ENCODE data around the gene PRPF4. TPM values are rescaled to one million over a fixed set of nuclear protein-coding genes. Genes with fewer than 3 reads are reported as not detected.
A peak's percentile ranks its signal among the peaks of the same experiment; 100 is the strongest.
"Not testable (repeated sequence)": the region's sequence is repeated elsewhere in the genome, so short reads cannot be mapped to it uniquely, and the experiment has no call there.

Gene PRPF4
- total RNA-seq, 1 donor from 2014 or later = 11.7 TPM

GRCh38 chr9:113261917-113262671, 13.4 kb upstream of the PRPF4 start:
- no peak for DNase-seq
- no peak for ATAC-seq

GRCh38 chr9:113266174-113266573, 9.3 kb upstream of the PRPF4 start:
- ATAC-seq (no peak), DNase-seq (no peak)
- intact Hi-C loops (cut with micrococcal nuclease) = no loop called here

More at GRCh38 chr9:113261917-113262671, 13.4 kb upstream of the PRPF4 start:
- intact Hi-C loops (cut with micrococcal nuclease) = no loop called here

DNA sequence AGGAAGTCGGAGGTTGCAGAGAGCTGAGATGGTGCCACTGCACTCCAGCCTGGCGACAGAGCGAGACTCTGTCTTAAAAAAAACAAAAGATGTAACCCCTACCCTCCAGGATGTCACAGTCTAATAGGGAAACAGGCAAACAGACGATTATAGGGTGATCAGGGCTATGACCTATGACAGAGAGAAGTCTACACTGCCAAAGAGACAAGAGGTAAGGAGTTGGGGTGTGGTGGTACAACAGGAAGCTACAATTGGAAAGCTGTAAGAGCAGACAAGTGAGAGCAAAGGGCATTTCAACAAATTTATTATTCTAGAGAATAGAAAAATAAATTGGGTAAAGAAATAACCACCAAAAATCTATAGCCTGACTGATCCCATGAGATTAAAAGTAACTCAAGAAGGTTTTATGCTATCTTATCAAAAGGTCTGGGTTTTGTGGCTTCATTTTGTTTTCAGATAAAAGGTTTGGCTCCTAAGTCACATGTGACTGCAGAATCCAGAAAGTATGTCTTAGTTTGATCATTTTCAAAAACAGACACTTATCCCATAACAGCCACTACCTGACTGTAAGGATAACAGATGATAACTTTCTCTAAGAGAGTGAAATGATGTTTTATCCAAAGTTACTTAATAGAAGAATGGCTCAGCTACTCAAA, 7.4 kb upstream of the PRPF4 start:
- DNase-seq = no peak
- intact Hi-C loops (cut with micrococcal nuclease) = no loop called here
- ATAC-seq = no peak

GRCh38 chr9:113269355-113269754, 6.1 kb upstream of the PRPF4 start:
- DNase-seq = no peak
- ATAC-seq = no peak
- intact Hi-C loops (cut with micrococcal nuclease) = no loop called here

GRCh38 chr9:113269871-113270270, 5.6 kb upstream of the PRPF4 start:
- no peak for ATAC-seq
- intact Hi-C loops (cut with micrococcal nuclease) = no loop called here
- no peak for DNase-seq

GRCh38 chr9:113274474-113275156, 843 bp upstream of the PRPF4 start:
- no peak for DNase-seq
- intact Hi-C loops (cut with micrococcal nuclease) = no loop called here
- ATAC-seq = peak; percentile 52

DNA sequence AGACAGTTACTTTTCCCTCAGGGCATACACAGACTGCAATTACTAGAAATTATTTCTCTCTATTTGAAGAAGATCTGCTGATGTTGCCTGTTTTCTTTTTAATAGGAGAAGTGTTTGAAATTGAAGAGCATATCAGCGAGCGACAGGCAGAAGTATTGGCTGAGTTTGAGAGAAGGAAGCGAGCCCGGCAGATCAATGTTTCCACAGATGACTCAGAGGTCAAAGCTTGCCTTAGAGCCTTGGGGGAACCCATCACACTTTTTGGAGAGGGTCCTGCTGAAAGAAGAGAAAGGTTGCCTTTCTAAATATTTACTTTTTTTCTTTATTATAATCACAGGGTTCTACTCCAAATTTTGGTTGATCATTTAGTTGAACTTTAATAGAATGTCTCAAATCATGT, 3.4 kb downstream of the PRPF4 start:
- intact Hi-C loops (cut with micrococcal nuclease) = no loop called here

GRCh38 chr9:113281356-113281755, 5.9 kb downstream of the PRPF4 start:
- DNase-seq (no peak), ATAC-seq (no peak)
- intact Hi-C loops (cut with micrococcal nuclease) = no loop called here

More for the DNA sequence above, 3.4 kb downstream of the PRPF4 start:
- no peak for ATAC-seq
- no peak for DNase-seq

- ATAC-seq = peak; percentile 84
- intact Hi-C loops (cut with micrococcal nuclease) = no loop called here
- no peak for DNase-seq
Observed at GRCh38 chr9:113289091-113289490, 13.6 kb downstream of the PRPF4 start.

GRCh38 chr9:113290052-113290607, 14.7 kb downstream of the PRPF4 start:
- no peak for ATAC-seq
- intact Hi-C loops (cut with micrococcal nuclease) = no loop called here

GRCh38 chr9:113293285-113293878, 17.9 kb downstream of the PRPF4 start:
- intact Hi-C loops (cut with micrococcal nuclease) = no loop called here
- DNase-seq (no peak), ATAC-seq (no peak)

More at GRCh38 chr9:113290052-113290607, 14.7 kb downstream of the PRPF4 start:
- no peak for DNase-seq

- ATAC-seq; intact Hi-C loops (cut with micrococcal nuclease): not testable (repeated sequence)
Observed at GRCh38 chr9:113296247-113296646, 20.8 kb downstream of the PRPF4 start.

DNA sequence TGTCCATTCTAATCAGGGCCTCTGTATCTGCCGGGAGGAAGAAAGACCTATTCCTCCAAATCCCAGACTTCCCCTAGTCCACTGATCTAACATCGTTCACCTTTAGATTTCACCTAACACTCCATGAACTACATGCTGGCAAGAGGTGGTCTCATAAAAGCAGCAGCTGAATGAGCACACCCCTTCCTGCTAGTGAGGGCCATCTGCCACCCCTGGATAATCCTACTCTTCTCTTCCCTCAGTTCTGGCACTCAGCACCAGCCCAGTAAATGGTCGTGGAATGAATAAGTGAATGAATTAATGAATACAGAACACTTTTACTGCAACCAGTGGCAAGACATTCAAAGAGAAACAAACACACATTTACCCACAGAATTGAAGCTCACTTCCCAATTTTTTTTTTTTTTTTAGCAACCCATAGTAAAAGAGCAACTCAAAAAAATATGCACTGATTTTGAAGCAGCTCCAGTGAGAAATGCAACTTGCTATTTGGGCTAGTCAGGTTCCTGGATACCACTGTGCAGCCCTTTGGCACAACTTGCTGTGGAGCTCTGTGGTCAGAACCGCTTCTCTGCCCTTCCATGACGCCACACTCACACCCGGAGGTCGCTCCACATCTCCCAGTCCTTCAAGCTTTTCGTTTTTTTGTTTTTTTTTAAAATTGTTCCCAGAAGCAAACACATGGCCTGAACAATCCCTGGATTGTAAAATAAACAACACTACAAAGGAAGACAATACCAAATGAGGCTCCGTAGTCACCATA, 21.5 kb downstream of the PRPF4 start:
- ATAC-seq = no peak
- intact Hi-C loops (cut with micrococcal nuclease) = no loop called here
- DNase-seq = no peak

More at GRCh38 chr9:113296247-113296646, 20.8 kb downstream of the PRPF4 start:
- DNase-seq = not testable (repeated sequence)

DNA sequence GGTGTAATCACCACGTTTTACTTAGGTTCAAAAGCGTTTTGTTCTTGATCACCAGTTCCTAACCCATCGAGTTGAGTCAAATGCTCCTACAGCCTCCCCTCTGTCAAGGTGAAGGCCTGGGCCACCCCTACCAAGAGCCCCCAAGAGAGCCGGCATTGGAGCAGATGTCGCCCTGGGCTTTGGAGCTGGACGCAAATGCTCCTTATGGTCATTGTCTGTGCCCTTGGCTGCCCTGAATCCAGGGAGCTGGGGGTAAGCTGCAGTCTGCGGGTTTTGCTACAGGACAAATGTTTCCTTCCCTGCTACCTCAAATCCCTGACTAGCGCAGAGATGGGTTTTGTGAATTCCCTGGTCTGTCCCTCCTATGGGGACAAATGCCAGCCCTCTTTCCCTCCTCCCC, 22.9 kb downstream of the PRPF4 start:
- DNase-seq = no peak
- intact Hi-C loops (cut with micrococcal nuclease) = no loop called here
- no peak for ATAC-seq

DNA sequence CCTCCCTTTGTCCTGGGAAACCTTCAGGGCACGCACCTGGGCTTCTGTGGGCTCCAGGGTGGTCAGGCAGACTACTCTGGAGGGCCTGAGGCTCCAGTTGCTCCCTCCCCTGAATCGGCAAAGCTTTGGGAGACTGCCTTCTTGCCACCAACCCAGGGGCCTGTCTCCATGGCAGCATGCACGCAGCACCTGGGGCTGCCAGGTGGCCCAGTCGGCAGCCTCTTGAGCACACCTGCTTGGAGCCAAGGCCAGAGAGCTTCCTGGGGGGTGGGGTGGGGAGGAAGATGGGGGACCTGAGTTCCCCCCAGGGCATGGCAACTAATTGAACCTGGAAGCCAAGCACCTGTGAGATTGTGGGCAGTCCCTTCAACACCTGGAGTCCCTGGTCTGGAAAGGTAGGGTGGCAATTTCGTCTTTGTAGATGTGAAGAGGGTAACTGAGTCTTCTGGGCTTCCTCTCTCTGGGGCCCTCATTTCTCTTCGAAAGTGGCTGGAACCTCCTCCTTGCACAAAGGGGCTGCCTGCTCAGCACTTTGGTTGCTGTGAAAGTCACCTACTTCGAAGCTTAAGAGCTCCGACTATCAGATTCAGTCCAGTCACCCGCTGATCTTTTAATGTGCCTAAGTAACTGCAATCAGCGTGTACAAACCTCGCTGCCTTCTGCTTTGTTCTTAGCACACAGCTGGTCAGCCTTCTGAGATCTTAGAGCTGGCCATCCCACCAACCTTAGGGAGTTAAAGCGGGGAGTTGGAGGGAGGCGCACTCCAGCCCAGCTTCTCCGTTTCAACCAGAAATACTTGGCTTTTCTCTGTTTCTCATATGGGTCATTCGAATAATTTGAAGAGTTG, 23.7 kb downstream of the PRPF4 start:
- ATAC-seq (no peak), DNase-seq (no peak)
- intact Hi-C loops (cut with micrococcal nuclease) = no loop called here

- intact Hi-C loops (cut with micrococcal nuclease) = no loop called here
- ATAC-seq (no peak), DNase-seq (no peak)
Observed at GRCh38 chr9:113299800-113300292, 24.4 kb downstream of the PRPF4 start.

- intact Hi-C loops (cut with micrococcal nuclease) = no loop called here
- DNase-seq (no peak), ATAC-seq (no peak)
Observed at GRCh38 chr9:113301548-113301947, 26.1 kb downstream of the PRPF4 start.
